Peyer's patch (tissue), 4 donors: Measurements from ENCODE around the gene AIG1. TPM values are rescaled to one million over a fixed set of nuclear protein-coding genes. Genes with fewer than 3 reads are reported as not detected.

Source experiments
- DNase-seq, 3 donors: peaks; one replicate each; pipeline ENCODE4 v3.0.0-alpha.2; 2017 to 2019
- H3K27ac ChIP-seq, 4 donors: fragments of 200-600 bp; sonication (generic); one replicate each; pipeline ENCODE4 v1.5.1; 2016 to 2019
- H3K27me3 ChIP-seq, 2 donors: fragments of 200-600 bp; sonication (generic); one replicate each; pipeline ENCODE4 v1.5.1; 2019
- H3K36me3 ChIP-seq, 3 donors: fragments of 200-600 bp; sonication (generic); one replicate each; pipeline ENCODE4 v1.5.1; 2016 to 2019
- H3K4me1 ChIP-seq, 4 donors: fragments of 200-600 bp; sonication (generic); one replicate each; pipeline ENCODE4 v1.5.1; 2016 to 2019
- H3K4me3 ChIP-seq, 4 donors: fragments of 200-600 bp; sonication (generic); 1 replicate in 3 of 4; 2 replicates in 1 of 4; pipeline ENCODE4 v1.5.1; 2016 to 2019; ENCODE audit warnings: mild to moderate bottlenecking in 1 of 4
- H3K9me3 ChIP-seq, 4 donors: fragments of 200-600 bp; sonication (generic); one replicate each; pipeline ENCODE4 v1.5.1; 2016 to 2019; ENCODE audit warnings: mild to moderate bottlenecking in 1 of 4
- CTCF ChIP-seq, 6 experiments: fragments of 450-650 bp in 4 of 6; fragments of 200-600 bp in 2 of 6; sonication (generic) in 1 of 6; IDR thresholded peaks; one replicate each; pipeline ENCODE4 v1.5.1; 2017 to 2019; ENCODE audit warnings: antibody characterized with exemption in 6 of 6, mild to moderate bottlenecking in 3 of 6, moderate library complexity in 1 of 6
- POLR2A ChIP-seq, 2 donors: fragments of 450-650 bp; IDR thresholded peaks; one replicate each; pipeline ENCODE4 v1.5.1; 2017; ENCODE audit warnings: antibody characterized with exemption in 2 of 2, mild to moderate bottlenecking in 2 of 2, moderate library complexity in 2 of 2
- total RNA-seq, 4 donors: library from RNA; depleted of rRNA; stranded (reverse); fragments of >200 nt; gene quantifications; one replicate each; pipeline ENCODE4 v1.1.0, GENCODE V29; 2016

Gene AIG1
- total RNA-seq, 4 donors from 2014 or later, result 9.1 to 133 (median 84.9) TPM

- Histone ChIP-seq H3K4me3 (no peak overlapping the region), H3K4me1 (no peaks in the 10 kb centered on the region), H3K36me3 (no peaks in the 10 kb centered on the region), H3K9me3 (no peaks in the 10 kb centered on the region), H3K27ac (no peak overlapping the region), H3K27me3 (no peaks in the 10 kb centered on the region)
- no peak for TF ChIP-seq POLR2A (IDR thresholded peaks at IDR 0.05)
- TF ChIP-seq CTCF (IDR thresholded peaks at IDR 0.05), result no peak
- DNase-seq, result no peak
These were observed 174.0 kb downstream of the AIG1 start for GRCh38 chr6:143234734-143235133.

- H3K27ac ChIP-seq, result no peak overlapping the region
- DNase-seq, result no peak
- no peaks in the 10 kb centered on the region for H3K27me3 ChIP-seq
- H3K4me1 ChIP-seq, result no peaks in the 10 kb centered on the region
- H3K4me3 ChIP-seq, result no peak overlapping the region
- no peak for TF ChIP-seq POLR2A (IDR thresholded peaks at IDR 0.05)
- no peak for TF ChIP-seq CTCF (IDR thresholded peaks at IDR 0.05)
- no peaks in the 10 kb centered on the region for H3K36me3 ChIP-seq
- no peaks in the 10 kb centered on the region for H3K9me3 ChIP-seq
These were observed 175.6 kb downstream of the AIG1 start for GRCh38 chr6:143236151-143236798.

- H3K27ac ChIP-seq, result no peak overlapping the region
- H3K4me3 ChIP-seq, result no peak overlapping the region
- H3K9me3 ChIP-seq, result no peaks in the 10 kb centered on the region
- no peak for DNase-seq
- H3K36me3 ChIP-seq, result no peaks in the 10 kb centered on the region
- no peaks in the 10 kb centered on the region for H3K27me3 ChIP-seq
- H3K4me1 ChIP-seq, result no peaks in the 10 kb centered on the region
- no peak for TF ChIP-seq CTCF (IDR thresholded peaks at IDR 0.05)
- no peak for TF ChIP-seq POLR2A (IDR thresholded peaks at IDR 0.05)
These were observed 177.6 kb downstream of the AIG1 start for GRCh38 chr6:143238306-143238705.

- no peak overlapping the region for H3K27ac ChIP-seq
- TF ChIP-seq CTCF (IDR thresholded peaks at IDR 0.05) (no peak), POLR2A (IDR thresholded peaks at IDR 0.05) (no peak)
- no peak overlapping the region for H3K4me3 ChIP-seq
- DNase-seq, result no peak
- H3K36me3 ChIP-seq, result no peaks in the 10 kb centered on the region
- no peaks in the 10 kb centered on the region for H3K4me1 ChIP-seq
- no peaks in the 10 kb centered on the region for H3K9me3 ChIP-seq
- H3K27me3 ChIP-seq, result no peaks in the 10 kb centered on the region
These were observed 180.4 kb downstream of the AIG1 start for GRCh38 chr6:143241111-143241510.

GRCh38 chr6:143241911-143242310 is 181.2 kb downstream of the AIG1 start:
- TF ChIP-seq POLR2A (IDR thresholded peaks at IDR 0.05) (no peak), CTCF (IDR thresholded peaks at IDR 0.05) (no peak)
- Histone ChIP-seq H3K27ac (no peak overlapping the region), H3K36me3 (no peaks in the 10 kb centered on the region), H3K27me3 (no peaks in the 10 kb centered on the region), H3K9me3 (no peaks in the 10 kb centered on the region), H3K4me1 (no peaks in the 10 kb centered on the region), H3K4me3 (no peak overlapping the region)
- no peak for DNase-seq

GRCh38 chr6:143243786-143244185 is 183.1 kb downstream of the AIG1 start:
- Histone ChIP-seq H3K27me3 (no peaks in the 10 kb centered on the region), H3K36me3 (no peaks in the 10 kb centered on the region), H3K4me3 (no peak overlapping the region), H3K9me3 (no peaks in the 10 kb centered on the region), H3K4me1 (no peaks in the 10 kb centered on the region), H3K27ac (no peak overlapping the region)
- TF ChIP-seq CTCF (IDR thresholded peaks at IDR 0.05) (no peak), POLR2A (IDR thresholded peaks at IDR 0.05) (no peak)
- DNase-seq, result no peak
